Thyroid gland (tissue), 4 donors: Measurements from ENCODE around the gene ZBTB7C.
A peak's percentile ranks its signal among the peaks of the same experiment; 100 is the strongest.

Source experiments
- CTCF ChIP-seq, 6 experiments: fragments of 200-600 bp in 3 of 6; fragments of 450-650 bp in 3 of 6; sonication (generic) in 3 of 6; IDR thresholded peaks; one replicate each; pipeline ENCODE4 v1.5.1; 2016 to 2019; ENCODE audit warnings: antibody characterized with exemption in 6 of 6, mild to moderate bottlenecking in 2 of 6, inconsistent platforms in 1 of 6, moderate library complexity in 1 of 6
- POLR2A ChIP-seq, 2 donors: fragments of 450-650 bp; IDR thresholded peaks; one replicate each; pipeline ENCODE4 v1.6.1; 2017; ENCODE audit warnings: antibody characterized with exemption in 2 of 2, mild to moderate bottlenecking in 2 of 2, moderate library complexity in 1 of 2

GRCh38 chr18:48023334-48024008 lies 385.7 kb downstream of the ZBTB7C start:
- no peak for TF ChIP-seq POLR2A (IDR thresholded peaks at IDR 0.05)
- TF ChIP-seq CTCF (IDR thresholded peaks at IDR 0.05): peak; percentile 19 to 94 (median 70)
